Measurements from ENCODE around the gene TMCC1.

TMCC1 gene

DNA sequence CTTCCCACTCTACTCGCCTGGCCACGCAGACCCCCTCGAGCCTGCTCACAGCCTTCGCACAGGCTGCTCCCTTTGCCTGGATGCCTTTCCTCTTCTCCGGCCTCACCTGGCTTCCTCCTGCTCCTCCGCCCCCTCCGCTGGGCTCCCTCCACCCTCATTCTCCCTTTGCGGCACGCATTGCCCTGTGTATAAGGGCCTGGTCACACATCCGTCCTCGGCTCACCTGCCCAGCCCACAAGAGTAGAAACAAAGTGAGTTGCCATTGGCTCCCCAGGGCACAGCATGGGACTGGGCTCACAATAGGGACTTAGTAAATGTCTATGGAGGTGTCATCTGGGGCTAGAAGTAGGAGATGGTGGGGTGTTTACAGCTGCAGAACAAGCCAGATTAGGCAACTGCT, 291.2 kb downstream of the TMCC1 start:
- no peak for DNase-seq (ENCODE audit: low read depth in 3 of 3, low spot score in 1 of 3)

DNA sequence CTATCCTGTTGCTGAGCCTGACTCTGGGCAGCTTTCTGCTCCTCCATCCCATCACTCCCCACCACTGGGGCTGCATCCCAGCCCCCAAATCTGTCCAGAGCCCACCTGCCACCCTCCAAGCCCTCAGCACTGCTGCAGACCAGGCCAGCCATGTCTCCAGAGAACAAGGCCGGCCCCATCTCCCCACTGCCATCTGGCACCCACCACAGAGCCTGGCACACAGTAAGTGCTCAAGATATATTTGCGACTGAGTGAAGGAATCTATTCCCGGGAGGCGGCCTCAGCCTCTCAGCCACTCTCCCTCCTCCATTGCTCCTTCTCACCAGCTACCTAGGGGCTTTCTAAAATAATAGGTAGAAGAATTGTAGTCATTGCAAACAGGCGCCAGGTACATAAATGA, 291.8 kb downstream of the TMCC1 start:
- no peak for DNase-seq (ENCODE audit: low read depth in 3 of 3, low spot score in 1 of 3)

DNA sequence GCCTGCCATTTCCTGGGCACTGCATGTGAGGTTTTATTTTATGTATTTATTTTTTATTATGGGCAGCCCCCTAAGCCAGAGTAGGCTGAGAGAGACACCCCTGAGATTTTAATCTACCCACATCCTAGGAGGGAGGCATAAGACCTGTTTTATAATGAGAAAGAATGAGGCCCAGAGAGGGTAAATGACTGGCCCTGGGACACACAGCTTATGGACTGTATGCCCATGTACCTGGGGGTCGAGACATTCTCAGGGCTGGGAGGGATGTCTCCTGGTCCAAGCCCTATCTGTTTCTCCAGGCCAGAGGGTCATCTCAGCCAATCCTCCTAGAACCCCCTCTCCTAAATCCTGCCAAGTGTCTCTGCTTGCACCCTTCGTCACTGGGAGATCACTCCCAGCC, 293.2 kb downstream of the TMCC1 start:
- DNase-seq (ENCODE audit: low read depth in 3 of 3, low spot score in 1 of 3), result no peak

DNA sequence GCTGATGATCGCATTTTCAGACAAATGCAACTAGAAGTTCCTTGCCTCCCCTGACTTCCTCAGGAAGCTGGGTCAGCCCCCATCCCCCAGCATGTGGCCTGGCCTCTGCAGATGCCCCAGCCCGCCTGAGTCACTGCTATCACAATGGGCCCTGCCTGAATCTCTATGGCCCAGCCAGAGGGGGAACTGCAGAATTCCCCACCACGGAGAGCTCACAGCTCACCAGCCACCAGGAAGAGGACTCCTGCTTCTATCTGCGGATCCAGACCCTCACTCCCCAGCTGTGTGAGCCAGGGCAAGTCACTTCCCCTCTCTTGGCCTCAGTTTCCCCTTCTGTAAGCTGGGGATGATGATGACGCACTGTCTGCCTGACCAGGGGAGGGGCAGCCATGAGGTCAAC, 293.9 kb downstream of the TMCC1 start:
- DNase-seq (ENCODE audit: low read depth in 3 of 3, low spot score in 1 of 3), result no peak

DNA sequence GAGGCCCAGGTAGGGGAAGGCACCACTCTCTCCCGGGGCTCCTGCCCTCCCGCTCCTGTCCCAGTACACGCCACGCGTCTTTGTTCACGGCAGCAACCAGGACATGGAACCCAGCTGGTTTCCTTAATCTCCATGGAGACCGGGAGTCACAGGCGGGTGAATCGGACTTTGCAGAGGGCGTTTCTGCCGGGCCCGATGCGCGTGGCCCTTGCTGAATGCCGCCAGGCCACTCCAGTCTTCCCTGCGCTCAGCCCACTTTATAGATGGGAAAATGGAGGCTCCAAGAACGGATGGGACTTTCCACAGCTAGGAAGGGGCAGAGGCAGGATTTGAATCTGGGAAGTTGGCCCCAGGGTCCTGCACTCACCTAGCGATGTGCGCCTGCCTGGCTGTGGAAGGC, 294.4 kb downstream of the TMCC1 start:
- DNase-seq (ENCODE audit: low read depth in 3 of 3, low spot score in 1 of 3), result no peak

DNA sequence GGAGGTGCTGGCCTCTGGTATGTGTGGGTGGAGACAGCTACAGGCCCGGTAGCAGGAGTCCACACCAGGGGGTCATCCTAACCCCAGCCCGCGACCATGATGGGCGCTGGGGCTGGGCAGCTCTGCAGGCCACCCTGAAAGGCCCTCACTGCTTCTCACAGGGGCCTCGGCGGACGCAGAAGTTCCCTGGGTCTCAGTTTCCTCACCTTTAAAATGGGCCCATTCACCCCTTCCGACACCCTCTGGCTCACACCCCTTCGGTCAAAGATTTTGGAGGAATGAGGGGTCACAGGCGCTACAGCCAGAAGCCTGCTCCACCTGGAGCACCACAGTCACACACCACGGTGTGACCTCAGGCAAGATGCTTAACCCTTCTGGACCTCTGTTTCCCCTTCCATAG, 295.0 kb downstream of the TMCC1 start:
- DNase-seq (ENCODE audit: low read depth in 3 of 3, low spot score in 1 of 3), result no peak

DNA sequence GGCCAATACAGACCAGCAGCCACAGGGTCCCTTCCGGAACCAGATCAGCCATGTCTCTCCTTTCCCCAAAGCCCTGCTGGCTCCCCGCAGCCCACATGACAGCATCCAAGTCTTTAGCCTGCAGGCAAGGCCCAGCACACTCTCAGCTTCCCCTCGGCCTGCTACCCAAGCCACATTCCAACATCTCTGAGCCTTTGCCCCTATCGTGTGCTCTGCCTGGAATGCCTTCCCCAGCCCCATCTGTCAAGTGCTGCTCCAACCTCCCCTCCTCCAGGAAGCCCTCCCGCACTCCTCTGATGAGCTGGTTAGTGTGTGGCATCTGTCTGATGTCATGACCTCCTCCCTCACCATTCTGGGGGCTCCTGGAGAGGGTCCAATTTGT, 295.5 kb downstream of the TMCC1 start:
- DNase-seq (ENCODE audit: low read depth in 3 of 3, low spot score in 1 of 3), result no peak

Data from stimulated activated CD4-positive, alpha-beta T cell treated with anti-CD3 and anti-CD28 coated beads, TNF-alpha, amount 100 ng/mL, for 1 hour (primary cell).